Karpas-422 (cell line): ENCODE measurements around the gene CCL4L2. TPM values are rescaled to one million over a fixed set of nuclear protein-coding genes. Genes with fewer than 3 reads are reported as not detected.
"Not testable (repeated sequence)": the region's sequence is repeated elsewhere in the genome, so short reads cannot be mapped to it uniquely, and the experiment has no call there.

Source experiments
- DNase-seq: peaks from one replicate; pipeline ENCODE4 v3.0.0-alpha.2; 2015
- H2AFZ ChIP-seq: fragments of 200-600 bp; sonication (generic); 2 replicates; pipeline ENCODE4 v1.6.1; 2014; ENCODE audit warnings: antibody characterized with exemption, low read length, mixed read lengths
- H3K27ac ChIP-seq: fragments of 200-600 bp; sonication (generic); 2 replicates; pipeline ENCODE4 v1.5.1; 2014; ENCODE audit warnings: mild to moderate bottlenecking, low read length, moderate library complexity
- H3K27me3 ChIP-seq: fragments of 200-600 bp; sonication (generic); 2 replicates; pipeline ENCODE4 v1.6.1; 2014; ENCODE audit warnings: low read length, mixed read lengths
- H3K36me3 ChIP-seq: fragments of 200-600 bp; sonication (generic); 2 replicates; pipeline ENCODE4 v1.6.1; 2014; ENCODE audit warnings: low read length, mixed read lengths; ENCODE audit not compliant: insufficient read depth
- H3K4me1 ChIP-seq: fragments of 200-600 bp; sonication (generic); 2 replicates; pipeline ENCODE4 v1.6.1; 2014; ENCODE audit warnings: mild to moderate bottlenecking, low read length, mixed read lengths
- H3K4me2 ChIP-seq: fragments of 200-600 bp; sonication (generic); 2 replicates; pipeline ENCODE4 v1.6.1; 2014; ENCODE audit warnings: low read length, low read depth, mild to moderate bottlenecking; ENCODE audit not compliant: poor library complexity, severe bottlenecking
- H3K4me3 ChIP-seq: fragments of 200-600 bp; sonication (generic); 2 replicates; pipeline ENCODE4 v1.5.1; 2014; ENCODE audit warnings: mild to moderate bottlenecking, antibody characterized with exemption, low read length, mixed read lengths
- H3K79me2 ChIP-seq: fragments of 200-600 bp; sonication (generic); 2 replicates; pipeline ENCODE4 v1.6.1; 2014; ENCODE audit warnings: mild to moderate bottlenecking, low read length, mixed read lengths
- H3K9ac ChIP-seq: fragments of 200-600 bp; sonication (generic); 2 replicates; pipeline ENCODE4 v1.6.0; 2014; ENCODE audit warnings: low read length
- H3K9me2 ChIP-seq: fragments of 200-600 bp; sonication (generic), shearing (Covaris generic); replicated peaks from 2 replicates; pipeline ENCODE4 v1.6.0; 2014; ENCODE audit warnings: mild to moderate bottlenecking, low read length, moderate library complexity; ENCODE audit not compliant: insufficient read depth
- H3K9me3 ChIP-seq: fragments of 300-700, 200-600 bp; sonication (generic); 2 replicates; pipeline ENCODE4 v1.6.1; 2014; ENCODE audit warnings: low read length, mixed read lengths
- H4K20me1 ChIP-seq: fragments of 200-600 bp; sonication (generic); 2 replicates; pipeline ENCODE4 v1.6.1; 2014; ENCODE audit warnings: mild to moderate bottlenecking, antibody characterized with exemption, low read length, low read depth; ENCODE audit not compliant: insufficient read depth
- total RNA-seq: library from RNA; depleted of rRNA; stranded (reverse); fragments of >200 nt; shearing (Covaris generic); gene quantifications from 2 replicates; pipeline ENCODE4 v1.2.3, GENCODE V29; 2014; ENCODE audit warnings: low replicate concordance

Gene CCL4L2
- total RNA-seq, 1 experiment from 2014 or later, result 14.9 TPM

- Histone ChIP-seq H3K4me1 (peaks cover 12% of the 10 kb centered on the region), H3K9ac (no peak overlapping the region), H3K79me2 (no peaks in the 10 kb centered on the region)
Measured at GRCh38 chr17:36185416-36185815, 25.4 kb upstream of the CCL4L2 start.

DNA sequence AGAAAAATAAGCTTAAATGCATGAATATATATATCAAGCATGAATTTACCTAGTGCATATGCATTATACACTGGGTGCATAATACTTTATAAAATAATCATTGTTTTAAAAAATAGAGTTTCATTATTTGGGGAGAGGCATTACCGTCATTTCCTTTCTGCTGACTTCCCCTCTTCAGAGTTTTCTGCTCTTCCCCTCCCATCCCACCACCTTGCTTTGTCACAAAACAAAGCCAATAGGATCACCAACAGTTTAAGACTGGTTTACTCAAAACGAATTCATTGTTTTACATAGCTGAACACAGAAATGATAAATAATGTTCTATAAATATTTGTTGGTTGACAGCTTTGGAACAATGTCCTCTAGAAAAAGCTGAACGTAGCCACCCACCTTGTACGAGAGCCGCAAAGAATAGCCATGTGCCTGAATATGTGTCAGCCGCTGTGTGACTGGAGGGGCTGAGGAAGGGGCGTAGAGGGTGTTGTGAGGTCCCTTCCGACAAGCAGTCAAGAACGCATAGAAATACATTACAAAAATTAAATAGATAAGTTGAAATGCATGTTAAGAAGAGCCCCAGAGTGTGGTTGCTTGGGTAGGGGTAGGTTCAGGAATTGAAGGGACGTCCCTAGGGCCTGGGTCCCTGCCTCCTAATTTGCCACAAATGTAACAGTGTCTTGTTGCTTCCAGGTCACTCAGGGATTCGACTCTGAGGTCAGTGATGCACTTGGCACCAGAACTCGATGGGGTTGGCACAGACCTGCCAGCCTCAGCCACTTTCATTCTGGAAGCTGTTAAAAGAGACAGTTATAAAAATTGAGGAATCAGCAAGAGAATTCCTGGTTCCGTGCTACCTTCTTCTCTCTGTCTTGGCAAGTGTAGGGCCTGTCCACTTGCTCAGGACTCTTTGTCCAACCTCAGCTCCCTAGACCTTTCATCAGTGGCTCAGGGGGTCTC lies 23.8 kb upstream of the CCL4L2 start:
- not testable (repeated sequence) for H3K27ac ChIP-seq, H3K9me2 ChIP-seq, H3K9me3 ChIP-seq, H3K27me3 ChIP-seq, H3K4me3 ChIP-seq, H2AFZ ChIP-seq, H4K20me1 ChIP-seq, H3K36me3 ChIP-seq, H3K79me2 ChIP-seq, H3K4me2 ChIP-seq, H3K9ac ChIP-seq
- peaks cover 12% of the 10 kb centered on the region for H3K4me1 ChIP-seq
- peak; percentile 32 for DNase-seq

More at GRCh38 chr17:36185416-36185815, 25.4 kb upstream of the CCL4L2 start:
- 0 out of 2 replicates have a peak, but pooled peaks cover 2% of the 10 kb centered on the region for H4K20me1 ChIP-seq
- peak; percentile 31 for DNase-seq
- H3K9me3 ChIP-seq, result no peaks in the 10 kb centered on the region
- no peaks in the 10 kb centered on the region for H3K9me2 ChIP-seq
- no peaks in the 10 kb centered on the region for H3K27me3 ChIP-seq
- no peak overlapping the region for H3K4me3 ChIP-seq
- no peak overlapping the region for H2AFZ ChIP-seq
- H3K27ac ChIP-seq, result no peak overlapping the region
- H3K4me2 ChIP-seq, result no peak overlapping the region
- no peaks in the 10 kb centered on the region for H3K36me3 ChIP-seq

DNA sequence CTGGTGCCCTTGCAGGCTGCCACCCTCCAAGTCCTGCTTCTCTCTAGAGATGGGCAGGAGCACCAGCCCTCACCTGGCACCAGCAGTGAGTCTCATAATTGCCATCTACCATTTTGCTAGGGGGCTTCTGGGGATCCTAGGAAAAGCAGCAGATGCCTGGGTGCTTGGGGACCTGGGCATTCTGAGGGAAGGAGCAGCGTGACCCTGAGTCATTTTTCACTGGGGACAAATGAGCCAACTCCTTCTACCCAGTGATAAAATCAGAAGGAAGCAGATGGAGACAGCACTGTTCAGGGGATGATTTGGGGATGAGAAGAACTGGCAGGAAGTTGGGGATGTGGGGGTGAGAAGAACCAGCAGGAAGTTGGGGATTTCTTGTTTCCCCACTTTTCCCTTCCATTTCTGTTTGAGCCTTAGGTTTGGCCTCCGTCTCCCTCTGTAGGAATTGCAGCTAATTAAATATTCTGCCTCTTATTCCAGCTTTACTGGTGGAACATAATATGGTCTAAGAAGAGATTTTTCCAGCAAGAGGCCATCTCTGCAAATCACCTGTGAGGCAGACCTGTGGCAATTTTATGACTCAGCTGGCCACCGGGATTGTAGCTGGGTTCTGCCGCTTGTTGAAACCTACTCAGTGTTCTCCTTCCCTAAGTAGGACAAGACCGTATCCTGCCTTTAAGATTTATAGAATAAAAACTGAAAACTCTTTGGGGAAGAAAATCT lies 22.8 kb upstream of the CCL4L2 start:
- not testable (repeated sequence) for H3K36me3 ChIP-seq, H3K9me2 ChIP-seq, H3K27me3 ChIP-seq, H2AFZ ChIP-seq, H3K79me2 ChIP-seq, H3K27ac ChIP-seq, H4K20me1 ChIP-seq, H3K4me3 ChIP-seq, H3K9me3 ChIP-seq, H3K9ac ChIP-seq
- peak overlapping the region; percentile 44 for H3K4me2 ChIP-seq
- DNase-seq, result peak; percentile 34
- H3K4me1 ChIP-seq, result peaks cover 20% of the 10 kb centered on the region

- Histone ChIP-seq H3K36me3 (no peaks in the 10 kb centered on the region), H3K79me2 (no peaks in the 10 kb centered on the region), H3K9me2 (no peaks in the 10 kb centered on the region), H3K9me3 (no peaks in the 10 kb centered on the region), H2AFZ (no peak overlapping the region), H3K4me3 (no peak overlapping the region), H3K4me2 (peak overlapping the region; percentile 44), H4K20me1 (no peaks in the 10 kb centered on the region), H3K27me3 (no peaks in the 10 kb centered on the region), H3K9ac (no peak overlapping the region), H3K27ac (no peak overlapping the region), H3K4me1 (peaks cover 20% of the 10 kb centered on the region)
- peak; percentile 69 for DNase-seq
Measured at GRCh38 chr17:36188891-36189306, 22.0 kb upstream of the CCL4L2 start.

GRCh38 chr17:36189993-36190392 lies 20.9 kb upstream of the CCL4L2 start:
- not testable (repeated sequence) for H3K9ac ChIP-seq, H3K9me3 ChIP-seq, H3K27ac ChIP-seq, H4K20me1 ChIP-seq, H3K36me3 ChIP-seq, H3K4me3 ChIP-seq, H2AFZ ChIP-seq, H3K9me2 ChIP-seq, H3K27me3 ChIP-seq, H3K4me2 ChIP-seq, H3K79me2 ChIP-seq
- DNase-seq, result peak; percentile 16
- H3K4me1 ChIP-seq, result peaks cover 20% of the 10 kb centered on the region

GRCh38 chr17:36190549-36191330 lies 20.1 kb upstream of the CCL4L2 start:
- peak; percentile 27 for DNase-seq
- not testable (repeated sequence) for H3K4me2 ChIP-seq, H4K20me1 ChIP-seq, H3K79me2 ChIP-seq, H3K4me3 ChIP-seq, H3K36me3 ChIP-seq, H3K27ac ChIP-seq, H3K27me3 ChIP-seq, H3K9me3 ChIP-seq, H3K9me2 ChIP-seq, H3K9ac ChIP-seq, H2AFZ ChIP-seq
- H3K4me1 ChIP-seq, result peaks cover 24% of the 10 kb centered on the region

GRCh38 chr17:36193216-36193775 lies 17.6 kb upstream of the CCL4L2 start:
- H3K79me2 ChIP-seq, result no peaks in the 10 kb centered on the region
- H3K9me2 ChIP-seq, result no peaks in the 10 kb centered on the region
- H3K27ac ChIP-seq, result no peak overlapping the region
- peaks cover 49% of the 10 kb centered on the region for H3K4me1 ChIP-seq
- no peaks in the 10 kb centered on the region for H3K9me3 ChIP-seq
- no peaks in the 10 kb centered on the region for H3K36me3 ChIP-seq
- peak; percentile 37 for DNase-seq
- no peak overlapping the region for H3K9ac ChIP-seq
- H4K20me1 ChIP-seq, result no peaks in the 10 kb centered on the region
- no peaks in the 10 kb centered on the region for H3K27me3 ChIP-seq
- H3K4me3 ChIP-seq, result no peak overlapping the region
- no peak overlapping the region for H2AFZ ChIP-seq
- H3K4me2 ChIP-seq, result no peak overlapping the region
